ENCODE results near the gene ELMO1. TPM values are rescaled to one million over a fixed set of nuclear protein-coding genes. Genes with fewer than 3 reads are reported as not detected.
A peak's percentile ranks its signal among the peaks of the same experiment; 100 is the strongest.

Gene ELMO1
- total RNA-seq, 1 donor from 2014 or later: 0.69 TPM

DNA sequence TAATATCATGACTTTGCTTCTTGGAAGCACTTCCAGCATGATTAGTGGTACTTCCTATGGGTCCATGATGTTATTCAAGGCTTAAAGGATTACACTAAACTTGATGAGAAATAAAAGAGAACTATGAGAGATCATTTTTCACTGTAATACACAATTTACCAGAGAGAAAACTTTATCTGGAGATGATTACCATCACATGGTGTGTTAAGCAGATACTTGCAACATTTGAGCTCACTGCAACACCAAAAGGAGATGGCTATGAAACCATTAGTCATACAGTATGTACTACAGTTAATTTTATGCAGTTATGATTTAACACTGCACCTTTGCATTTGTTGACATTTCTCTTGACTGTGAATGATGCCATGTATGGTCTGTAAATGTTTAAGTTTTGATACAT is 413.0 kb downstream of the ELMO1 start:
- H3K4me3 ChIP-seq (ENCODE audit: low read depth, low read length): no peak overlapping the region
- TF ChIP-seq, protein P1, sequence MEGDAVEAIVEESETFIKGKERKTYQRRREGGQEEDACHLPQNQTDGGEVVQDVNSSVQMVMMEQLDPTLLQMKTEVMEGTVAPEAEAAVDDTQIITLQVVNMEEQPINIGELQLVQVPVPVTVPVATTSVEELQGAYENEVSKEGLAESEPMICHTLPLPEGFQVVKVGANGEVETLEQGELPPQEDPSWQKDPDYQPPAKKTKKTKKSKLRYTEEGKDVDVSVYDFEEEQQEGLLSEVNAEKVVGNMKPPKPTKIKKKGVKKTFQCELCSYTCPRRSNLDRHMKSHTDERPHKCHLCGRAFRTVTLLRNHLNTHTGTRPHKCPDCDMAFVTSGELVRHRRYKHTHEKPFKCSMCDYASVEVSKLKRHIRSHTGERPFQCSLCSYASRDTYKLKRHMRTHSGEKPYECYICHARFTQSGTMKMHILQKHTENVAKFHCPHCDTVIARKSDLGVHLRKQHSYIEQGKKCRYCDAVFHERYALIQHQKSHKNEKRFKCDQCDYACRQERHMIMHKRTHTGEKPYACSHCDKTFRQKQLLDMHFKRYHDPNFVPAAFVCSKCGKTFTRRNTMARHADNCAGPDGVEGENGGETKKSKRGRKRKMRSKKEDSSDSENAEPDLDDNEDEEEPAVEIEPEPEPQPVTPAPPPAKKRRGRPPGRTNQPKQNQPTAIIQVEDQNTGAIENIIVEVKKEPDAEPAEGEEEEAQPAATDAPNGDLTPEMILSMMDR (conservative IDR thresholded peaks at IDR 0.05; ENCODE audit: low read depth, low read length): no peak
- DNase-seq (ENCODE audit: low read depth): no peak

DNA sequence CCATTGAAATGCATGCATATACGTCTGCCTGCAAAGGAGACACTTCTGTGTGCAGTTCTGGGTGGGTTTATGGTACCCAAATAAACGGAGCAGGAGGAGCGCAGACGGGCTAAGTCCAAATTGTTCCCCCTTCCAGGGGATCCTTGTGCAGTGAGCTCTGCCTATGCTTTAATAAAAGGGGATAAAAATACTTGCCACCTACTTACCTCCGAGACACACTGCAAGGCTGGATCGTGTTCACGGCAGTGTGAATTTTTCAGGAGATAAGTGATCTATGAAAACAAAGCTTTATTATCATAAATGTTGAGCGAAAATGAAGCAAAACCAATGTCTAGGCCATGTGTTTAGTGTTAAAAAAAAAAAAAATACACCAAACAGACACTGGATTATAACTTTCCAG is 415.5 kb downstream of the ELMO1 start:
- no peak for DNase-seq (ENCODE audit: low read depth)
- H3K4me3 ChIP-seq (ENCODE audit: low read depth, low read length): no peak overlapping the region
- TF ChIP-seq, protein P1 (conservative IDR thresholded peaks at IDR 0.05; ENCODE audit: low read depth, low read length): no peak

DNA sequence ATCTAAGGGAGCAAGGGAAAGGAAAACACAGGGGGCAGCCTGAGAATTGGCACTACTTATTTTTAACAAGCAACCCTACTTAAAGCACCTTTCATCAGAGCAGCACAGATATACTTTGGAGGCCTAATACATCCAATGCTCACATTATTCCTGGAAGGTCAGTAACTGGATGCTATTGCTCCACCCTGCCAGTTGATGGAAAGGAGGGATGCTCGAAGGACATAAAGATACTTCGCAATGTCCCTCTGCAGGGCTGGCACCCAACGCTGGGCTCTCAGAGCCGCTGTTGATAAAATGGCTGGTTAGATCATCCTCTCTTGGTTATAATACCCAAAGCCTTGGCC is 416.4 kb downstream of the ELMO1 start:
- TF ChIP-seq, protein P1 (conservative IDR thresholded peaks at IDR 0.05; ENCODE audit: low read depth, low read length): no peak
- DNase-seq (ENCODE audit: low read depth): no peak
- no peak overlapping the region for H3K4me3 ChIP-seq (ENCODE audit: low read depth, low read length)

DNA sequence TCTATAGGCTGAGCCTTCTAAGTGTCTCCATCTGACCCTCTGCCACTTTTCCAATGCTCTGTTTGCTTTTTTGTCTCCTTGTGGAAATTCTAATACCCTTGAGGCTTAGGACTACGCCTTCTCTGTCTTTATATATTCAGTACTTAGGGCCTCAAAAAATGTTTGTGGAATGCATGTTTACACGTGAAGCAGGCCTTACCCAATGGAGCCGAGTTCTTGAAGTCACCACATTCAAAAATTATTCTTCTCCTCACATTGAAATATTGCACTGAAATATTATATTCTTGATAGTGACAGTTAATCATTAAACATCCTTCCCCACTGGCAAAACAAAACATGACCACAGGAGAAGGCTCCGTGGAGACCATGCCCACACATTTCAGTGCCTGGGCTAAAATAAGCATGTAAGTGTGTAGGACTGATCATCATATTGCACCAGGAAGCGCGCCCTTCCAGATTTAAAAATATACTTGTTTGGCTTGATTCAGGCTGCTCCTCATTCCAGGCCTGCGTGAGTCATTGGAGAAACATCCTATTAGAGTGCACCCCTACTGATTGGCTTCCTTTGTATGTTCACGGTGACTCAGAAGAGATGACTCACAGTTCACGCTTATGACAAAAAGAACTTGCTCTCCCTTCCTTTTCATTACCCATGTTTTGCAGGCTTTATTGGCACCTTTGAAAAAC is 416.9 kb downstream of the ELMO1 start:
- DNase-seq (ENCODE audit: low read depth): peak; percentile 97
- H3K4me3 ChIP-seq (ENCODE audit: low read depth, low read length): no peak overlapping the region
- TF ChIP-seq, protein P1 (conservative IDR thresholded peaks at IDR 0.05; ENCODE audit: low read depth, low read length): no peak

DNA sequence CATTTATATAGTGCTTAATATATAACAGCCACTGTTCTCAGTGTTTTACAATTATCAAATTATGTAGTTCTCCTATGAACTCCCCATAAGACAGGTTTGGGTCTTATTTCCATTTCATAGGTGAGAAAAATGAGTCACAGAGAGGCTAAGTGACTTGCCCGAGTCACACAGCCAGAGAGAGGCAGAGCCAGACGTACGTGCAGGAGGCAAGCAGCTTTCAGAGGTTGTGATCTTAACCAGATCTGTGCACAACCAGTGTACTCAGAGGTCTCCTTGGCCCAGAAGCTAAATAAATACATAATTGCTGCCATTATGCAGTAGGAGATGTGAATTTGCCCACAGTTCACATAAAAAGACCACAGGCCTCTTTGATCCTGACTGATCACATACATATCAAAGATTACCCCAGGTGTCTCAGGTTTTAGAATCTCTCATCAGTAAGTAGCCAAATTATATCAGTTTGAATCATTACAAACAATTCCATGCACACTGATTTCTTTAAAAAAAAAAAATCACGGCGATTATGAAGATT is 419.7 kb downstream of the ELMO1 start:
- TF ChIP-seq, protein P1 (conservative IDR thresholded peaks at IDR 0.05; ENCODE audit: low read depth, low read length): no peak
- DNase-seq (ENCODE audit: low read depth): no peak
- H3K4me3 ChIP-seq (ENCODE audit: low read depth, low read length): no peak overlapping the region

DNA sequence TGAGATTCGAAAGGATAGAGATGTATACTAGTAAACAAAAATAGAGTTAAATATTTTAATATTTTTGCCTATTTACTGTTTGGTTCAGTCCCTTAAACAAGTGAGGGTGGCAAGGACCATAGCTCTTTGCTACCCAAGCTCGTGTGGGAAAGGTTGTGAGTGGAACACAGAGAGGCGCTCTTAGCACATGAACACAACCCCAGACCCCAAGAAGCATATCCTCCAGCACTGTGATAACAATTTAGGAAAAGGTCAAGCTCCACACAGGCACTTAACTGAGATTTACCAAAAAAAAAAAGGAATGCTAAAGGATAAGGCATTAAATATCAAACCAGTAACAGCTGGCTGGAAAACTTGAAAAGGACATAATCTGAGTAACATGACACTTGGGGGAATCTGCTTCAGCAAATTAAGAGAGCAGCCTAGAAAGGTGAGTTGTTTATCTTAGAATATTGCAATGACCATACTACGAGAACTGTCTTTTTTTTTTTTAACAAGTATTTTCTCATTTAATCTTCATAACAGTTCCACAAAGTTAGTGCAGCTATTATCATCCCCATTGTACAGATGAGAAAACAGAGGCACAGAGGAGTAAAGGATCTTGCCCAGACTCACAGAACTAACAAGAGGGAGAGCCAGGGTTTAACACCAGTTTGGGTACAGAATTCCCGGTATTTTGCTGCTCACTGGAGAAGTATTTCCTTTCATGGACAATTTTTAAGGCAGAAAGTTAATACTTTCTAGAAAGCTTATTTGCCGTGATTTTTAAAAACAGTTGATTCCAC is 420.9 kb downstream of the ELMO1 start:
- no peak overlapping the region for H3K4me3 ChIP-seq (ENCODE audit: low read depth, low read length)
- TF ChIP-seq, protein P1 (conservative IDR thresholded peaks at IDR 0.05; ENCODE audit: low read depth, low read length): no peak
- no peak for DNase-seq (ENCODE audit: low read depth)

Data from epithelial cell of proximal tubule (primary cell).